ENCODE data around the gene PAQR7.

PAQR7 gene

DNA sequence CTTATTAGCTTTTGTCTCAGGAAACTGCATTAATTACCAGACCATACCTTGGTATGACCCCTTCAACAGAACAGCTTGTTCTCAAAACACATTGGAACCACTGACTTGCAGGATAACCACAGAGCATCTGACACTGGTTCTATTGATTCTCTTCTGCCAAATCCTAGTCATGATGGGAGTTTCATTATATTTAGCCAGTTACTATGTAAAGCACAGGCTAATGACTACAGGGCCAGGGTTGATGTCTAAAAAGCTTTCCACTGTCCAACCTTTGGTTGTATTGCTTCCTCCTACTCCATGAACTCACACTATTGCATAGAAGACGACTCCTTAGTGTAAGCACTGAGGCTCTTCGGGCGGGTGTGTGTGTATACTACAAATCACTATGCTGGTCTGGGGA is 27.0 kb upstream of the PAQR7 start:
- Histone ChIP-seq H3K27me3 (ENCODE audit: control insufficient read depth in 2 of 2, insufficient read depth in 2 of 2, low read length in 2 of 2) (no peaks in the 10 kb centered on the region), H3K4me3 (ENCODE audit: low read length in 2 of 2) (no peak overlapping the region), H3K9me3 (ENCODE audit: control insufficient read depth in 2 of 2, low read length in 2 of 2) (no peaks in the 10 kb centered on the region), H3K36me3 (ENCODE audit: control insufficient read depth in 2 of 2, insufficient read depth in 2 of 2, low read length in 2 of 2) (peaks cover 3 to 20% of the 10 kb centered on the region in 2 donors), H3K9ac (ENCODE audit: low read depth in 1 of 2, low read length in 2 of 2) (no peak overlapping the region), H3K27ac (ENCODE audit: low read depth in 2 of 2, low read length in 2 of 2) (no peak overlapping the region), H3K4me1 (ENCODE audit: control insufficient read depth in 2 of 2, insufficient read depth in 2 of 2, low read length in 2 of 2) (peaks cover 9 to 13% of the 10 kb centered on the region in 2 donors)

- no peaks in the 10 kb centered on the region for H3K27me3 ChIP-seq (ENCODE audit: control insufficient read depth in 2 of 2, insufficient read depth in 2 of 2, low read length in 2 of 2)
- no peak overlapping the region for H3K4me3 ChIP-seq (ENCODE audit: low read length in 2 of 2)
- peaks cover 3 to 20% of the 10 kb centered on the region in 2 donors for H3K36me3 ChIP-seq (ENCODE audit: control insufficient read depth in 2 of 2, insufficient read depth in 2 of 2, low read length in 2 of 2)
- no peaks in the 10 kb centered on the region for H3K9me3 ChIP-seq (ENCODE audit: control insufficient read depth in 2 of 2, low read length in 2 of 2)
- H3K27ac ChIP-seq (ENCODE audit: low read depth in 2 of 2, low read length in 2 of 2) = no peak overlapping the region
- H3K9ac ChIP-seq (ENCODE audit: low read depth in 1 of 2, low read length in 2 of 2) = no peak overlapping the region
- peaks cover 5 to 11% of the 10 kb centered on the region in 2 donors for H3K4me1 ChIP-seq (ENCODE audit: control insufficient read depth in 2 of 2, insufficient read depth in 2 of 2, low read length in 2 of 2)
Observed at GRCh38 chr1:25900219-25900618, 24.7 kb upstream of the PAQR7 start.

DNA sequence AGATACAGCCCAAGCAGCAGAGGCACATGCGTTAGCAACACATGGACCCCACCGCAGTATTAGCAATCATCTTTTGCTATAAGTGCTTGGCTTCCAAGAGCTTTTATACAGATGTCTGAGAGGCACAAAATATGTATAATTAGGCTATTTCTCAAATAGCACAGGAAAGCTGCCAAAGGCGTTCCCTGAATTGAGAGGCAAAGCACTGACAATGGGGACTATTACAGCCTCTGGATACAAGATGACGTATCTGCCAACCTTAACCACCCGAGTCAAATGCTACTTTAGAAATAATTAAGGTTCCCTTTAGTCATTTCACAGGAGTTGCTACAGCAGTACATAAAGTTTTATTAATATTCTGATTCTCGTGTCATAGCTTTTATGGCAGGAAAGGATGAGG is 24.3 kb upstream of the PAQR7 start:
- Histone ChIP-seq H3K27me3 (ENCODE audit: control insufficient read depth in 2 of 2, insufficient read depth in 2 of 2, low read length in 2 of 2) (no peaks in the 10 kb centered on the region), H3K4me3 (ENCODE audit: low read length in 2 of 2) (no peak overlapping the region), H3K4me1 (ENCODE audit: control insufficient read depth in 2 of 2, insufficient read depth in 2 of 2, low read length in 2 of 2) (peaks cover under 1 to 8% of the 10 kb centered on the region in 2 donors), H3K9me3 (ENCODE audit: control insufficient read depth in 2 of 2, low read length in 2 of 2) (no peaks in the 10 kb centered on the region), H3K9ac (ENCODE audit: low read depth in 1 of 2, low read length in 2 of 2) (no peak overlapping the region), H3K27ac (ENCODE audit: low read depth in 2 of 2, low read length in 2 of 2) (no peak overlapping the region), H3K36me3 (ENCODE audit: control insufficient read depth in 2 of 2, insufficient read depth in 2 of 2, low read length in 2 of 2) (peaks cover 3 to 20% of the 10 kb centered on the region in 2 donors)

DNA sequence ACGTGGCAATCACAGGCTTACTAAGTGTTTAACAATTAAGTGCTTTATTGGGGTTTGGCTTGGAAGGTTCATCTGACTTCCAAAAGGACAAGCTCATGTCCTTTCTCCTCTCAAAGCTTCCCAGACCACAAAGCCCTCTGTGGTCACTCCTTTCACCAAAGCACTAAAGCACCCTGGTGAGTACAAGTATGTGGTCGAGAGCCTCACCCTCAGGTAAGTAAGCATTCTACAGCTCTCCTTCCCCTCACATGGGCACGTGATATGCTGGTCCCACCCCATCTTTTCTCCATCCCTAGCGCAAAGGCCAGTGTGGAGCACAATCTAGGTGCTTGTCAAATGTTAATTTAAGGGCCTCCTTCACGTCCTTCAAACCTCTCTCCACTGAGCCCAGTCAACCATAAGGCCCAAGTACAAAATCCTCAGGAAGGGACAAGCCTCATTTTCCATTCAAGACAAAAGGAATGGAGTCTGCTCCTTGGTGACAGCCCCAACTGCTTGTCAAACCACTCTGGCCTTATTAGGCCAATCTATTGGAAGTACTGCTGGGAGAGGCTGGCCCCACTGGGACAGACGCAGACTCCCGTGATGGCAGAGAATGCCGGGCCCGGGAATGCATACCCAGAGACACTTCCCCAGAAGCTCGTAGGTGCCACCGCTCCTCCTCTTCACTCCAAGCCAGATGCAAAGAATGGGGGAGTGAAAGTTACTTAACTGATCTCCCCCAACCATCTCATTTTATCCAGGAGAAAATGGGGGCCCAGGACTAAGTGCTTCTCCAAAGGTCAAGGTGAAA is 22.9 kb upstream of the PAQR7 start:
- H3K9me3 ChIP-seq (ENCODE audit: control insufficient read depth in 2 of 2, low read length in 2 of 2) = no peaks in the 10 kb centered on the region
- no peak overlapping the region for H3K9ac ChIP-seq (ENCODE audit: low read depth in 1 of 2, low read length in 2 of 2)
- peaks cover 3 to 20% of the 10 kb centered on the region in 2 donors for H3K36me3 ChIP-seq (ENCODE audit: control insufficient read depth in 2 of 2, insufficient read depth in 2 of 2, low read length in 2 of 2)
- no peak overlapping the region for H3K4me3 ChIP-seq (ENCODE audit: low read length in 2 of 2)
- H3K4me1 ChIP-seq (ENCODE audit: control insufficient read depth in 2 of 2, insufficient read depth in 2 of 2, low read length in 2 of 2) = peaks cover 0 to 7% of the 10 kb centered on the region in 2 donors
- no peak overlapping the region for H3K27ac ChIP-seq (ENCODE audit: low read depth in 2 of 2, low read length in 2 of 2)
- no peaks in the 10 kb centered on the region for H3K27me3 ChIP-seq (ENCODE audit: control insufficient read depth in 2 of 2, insufficient read depth in 2 of 2, low read length in 2 of 2)

GRCh38 chr1:25897754-25898153 is 22.2 kb upstream of the PAQR7 start:
- Histone ChIP-seq H3K27me3 (ENCODE audit: control insufficient read depth in 2 of 2, insufficient read depth in 2 of 2, low read length in 2 of 2) (no peaks in the 10 kb centered on the region), H3K4me1 (ENCODE audit: control insufficient read depth in 2 of 2, insufficient read depth in 2 of 2, low read length in 2 of 2) (peaks cover 2 to 10% of the 10 kb centered on the region in 2 donors), H3K27ac (ENCODE audit: low read depth in 2 of 2, low read length in 2 of 2) (no peak overlapping the region), H3K9me3 (ENCODE audit: control insufficient read depth in 2 of 2, low read length in 2 of 2) (no peaks in the 10 kb centered on the region), H3K36me3 (ENCODE audit: control insufficient read depth in 2 of 2, insufficient read depth in 2 of 2, low read length in 2 of 2) (peaks cover 3 to 20% of the 10 kb centered on the region in 2 donors), H3K4me3 (ENCODE audit: low read length in 2 of 2) (no peak overlapping the region), H3K9ac (ENCODE audit: low read depth in 1 of 2, low read length in 2 of 2) (no peak overlapping the region)

DNA sequence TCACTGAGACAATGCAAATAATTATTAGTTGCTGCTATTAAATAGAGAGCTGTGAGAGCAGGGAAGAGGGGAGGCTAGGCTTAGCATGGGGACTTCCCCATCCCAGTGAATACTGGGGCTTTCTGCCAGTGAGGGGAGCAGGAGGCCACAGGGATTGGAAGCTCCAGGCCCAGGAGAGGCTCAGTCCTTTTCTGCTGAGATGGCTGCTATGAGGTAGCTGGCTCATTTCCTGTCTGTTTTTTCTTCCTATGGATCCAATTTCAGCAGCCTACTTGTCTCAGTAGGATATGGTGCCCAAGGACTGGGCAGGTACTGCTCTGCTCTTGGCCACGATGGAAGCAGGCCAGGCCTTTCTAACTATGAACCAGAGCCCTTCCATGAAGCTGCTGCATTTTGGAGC is 20.8 kb upstream of the PAQR7 start:
- H3K9ac ChIP-seq (ENCODE audit: low read depth in 1 of 2, low read length in 2 of 2) = no peak overlapping the region
- no peaks in the 10 kb centered on the region for H3K27me3 ChIP-seq (ENCODE audit: control insufficient read depth in 2 of 2, insufficient read depth in 2 of 2, low read length in 2 of 2)
- H3K9me3 ChIP-seq (ENCODE audit: control insufficient read depth in 2 of 2, low read length in 2 of 2) = no peaks in the 10 kb centered on the region
- no peak overlapping the region for H3K27ac ChIP-seq (ENCODE audit: low read depth in 2 of 2, low read length in 2 of 2)
- peaks cover 4 to 17% of the 10 kb centered on the region in 2 donors for H3K4me1 ChIP-seq (ENCODE audit: control insufficient read depth in 2 of 2, insufficient read depth in 2 of 2, low read length in 2 of 2)
- peaks cover 0 to 14% of the 10 kb centered on the region in 2 donors for H3K36me3 ChIP-seq (ENCODE audit: control insufficient read depth in 2 of 2, insufficient read depth in 2 of 2, low read length in 2 of 2)
- H3K4me3 ChIP-seq (ENCODE audit: low read length in 2 of 2) = no peak overlapping the region

- Histone ChIP-seq H3K9ac (ENCODE audit: low read depth in 1 of 2, low read length in 2 of 2) (peak overlapping the region in 1 of 2 donors; percentile 13), H3K4me3 (ENCODE audit: low read length in 2 of 2) (no peak overlapping the region)
Observed at GRCh38 chr1:25895365-25895990, 20.0 kb upstream of the PAQR7 start.

DNA sequence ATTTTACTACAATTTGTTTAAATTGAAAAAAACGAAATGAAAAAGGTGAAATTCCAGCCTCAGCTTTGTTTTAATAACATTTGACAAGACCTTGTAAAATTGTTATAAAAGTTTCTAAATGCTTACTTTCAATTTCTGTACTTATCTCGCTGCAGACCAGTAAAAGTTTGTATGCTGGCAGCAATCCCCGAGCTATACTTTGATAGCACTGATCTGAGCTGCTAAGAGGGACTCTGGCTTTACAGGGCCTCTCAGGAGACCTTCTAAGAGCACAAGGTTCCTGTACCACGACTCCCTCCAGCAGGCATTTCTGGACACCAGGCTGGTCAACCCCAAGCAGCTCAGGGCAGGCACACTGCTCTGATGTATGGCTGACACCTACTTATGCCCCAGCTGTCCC is 17.6 kb upstream of the PAQR7 start:
- peaks cover 0 to under 1% of the 10 kb centered on the region in 2 donors for H3K36me3 ChIP-seq (ENCODE audit: control insufficient read depth in 2 of 2, insufficient read depth in 2 of 2, low read length in 2 of 2)
- no peak overlapping the region for H3K4me3 ChIP-seq (ENCODE audit: low read length in 2 of 2)
- H3K4me1 ChIP-seq (ENCODE audit: control insufficient read depth in 2 of 2, insufficient read depth in 2 of 2, low read length in 2 of 2) = peaks cover 10 to 29% of the 10 kb centered on the region in 2 donors
- H3K9me3 ChIP-seq (ENCODE audit: control insufficient read depth in 2 of 2, low read length in 2 of 2) = no peaks in the 10 kb centered on the region
- H3K27ac ChIP-seq (ENCODE audit: low read depth in 2 of 2, low read length in 2 of 2) = no peak overlapping the region
- H3K9ac ChIP-seq (ENCODE audit: low read depth in 1 of 2, low read length in 2 of 2) = no peak overlapping the region
- H3K27me3 ChIP-seq (ENCODE audit: control insufficient read depth in 2 of 2, insufficient read depth in 2 of 2, low read length in 2 of 2) = no peaks in the 10 kb centered on the region

More at GRCh38 chr1:25895365-25895990, 20.0 kb upstream of the PAQR7 start:
- H3K27me3 ChIP-seq (ENCODE audit: control insufficient read depth in 2 of 2, insufficient read depth in 2 of 2, low read length in 2 of 2) = no peaks in the 10 kb centered on the region
- H3K36me3 ChIP-seq (ENCODE audit: control insufficient read depth in 2 of 2, insufficient read depth in 2 of 2, low read length in 2 of 2) = peaks cover 0 to 14% of the 10 kb centered on the region in 2 donors
- no peaks in the 10 kb centered on the region for H3K9me3 ChIP-seq (ENCODE audit: control insufficient read depth in 2 of 2, low read length in 2 of 2)
- peaks cover 4 to 19% of the 10 kb centered on the region in 2 donors for H3K4me1 ChIP-seq (ENCODE audit: control insufficient read depth in 2 of 2, insufficient read depth in 2 of 2, low read length in 2 of 2)
- H3K27ac ChIP-seq (ENCODE audit: low read depth in 2 of 2, low read length in 2 of 2) = no peak overlapping the region

- H3K9ac ChIP-seq (ENCODE audit: low read depth in 1 of 2, low read length in 2 of 2) = no peak overlapping the region
- H3K4me1 ChIP-seq (ENCODE audit: control insufficient read depth in 2 of 2, insufficient read depth in 2 of 2, low read length in 2 of 2) = peaks cover 10 to 29% of the 10 kb centered on the region in 2 donors
- no peaks in the 10 kb centered on the region for H3K36me3 ChIP-seq (ENCODE audit: control insufficient read depth in 2 of 2, insufficient read depth in 2 of 2, low read length in 2 of 2)
- H3K27ac ChIP-seq (ENCODE audit: low read depth in 2 of 2, low read length in 2 of 2) = no peak overlapping the region
- no peaks in the 10 kb centered on the region for H3K27me3 ChIP-seq (ENCODE audit: control insufficient read depth in 2 of 2, insufficient read depth in 2 of 2, low read length in 2 of 2)
- no peak overlapping the region for H3K4me3 ChIP-seq (ENCODE audit: low read length in 2 of 2)
- no peaks in the 10 kb centered on the region for H3K9me3 ChIP-seq (ENCODE audit: control insufficient read depth in 2 of 2, low read length in 2 of 2)
Observed at GRCh38 chr1:25891606-25892005, 16.1 kb upstream of the PAQR7 start.

GRCh38 chr1:25890239-25891034 is 14.9 kb upstream of the PAQR7 start:
- Histone ChIP-seq H3K9me3 (ENCODE audit: control insufficient read depth in 2 of 2, low read length in 2 of 2) (no peaks in the 10 kb centered on the region), H3K27ac (ENCODE audit: low read depth in 2 of 2, low read length in 2 of 2) (peak overlapping the region; percentile 29 to 52), H3K4me3 (ENCODE audit: low read length in 2 of 2) (no peak overlapping the region), H3K36me3 (ENCODE audit: control insufficient read depth in 2 of 2, insufficient read depth in 2 of 2, low read length in 2 of 2) (no peaks in the 10 kb centered on the region), H3K27me3 (ENCODE audit: control insufficient read depth in 2 of 2, insufficient read depth in 2 of 2, low read length in 2 of 2) (no peaks in the 10 kb centered on the region), H3K9ac (ENCODE audit: low read depth in 1 of 2, low read length in 2 of 2) (no peak overlapping the region), H3K4me1 (ENCODE audit: control insufficient read depth in 2 of 2, insufficient read depth in 2 of 2, low read length in 2 of 2) (peaks cover 10 to 25% of the 10 kb centered on the region in 2 donors)

Data from mucosa of rectum (tissue), 2 donors.